Measurements from ENCODE around the gene SLC22A7.

- no peak for TF ChIP-seq POLR2A (IDR thresholded peaks at IDR 0.05)
- no peak for TF ChIP-seq CTCF (IDR thresholded peaks at IDR 0.05)
These were observed 12.1 kb downstream of the SLC22A7 start for GRCh38 chr6:43310134-43310533.

Measured in sigmoid colon (tissue), 3 donors.